ENCODE measurements around the gene RABGAP1L.

RABGAP1L gene

DNA sequence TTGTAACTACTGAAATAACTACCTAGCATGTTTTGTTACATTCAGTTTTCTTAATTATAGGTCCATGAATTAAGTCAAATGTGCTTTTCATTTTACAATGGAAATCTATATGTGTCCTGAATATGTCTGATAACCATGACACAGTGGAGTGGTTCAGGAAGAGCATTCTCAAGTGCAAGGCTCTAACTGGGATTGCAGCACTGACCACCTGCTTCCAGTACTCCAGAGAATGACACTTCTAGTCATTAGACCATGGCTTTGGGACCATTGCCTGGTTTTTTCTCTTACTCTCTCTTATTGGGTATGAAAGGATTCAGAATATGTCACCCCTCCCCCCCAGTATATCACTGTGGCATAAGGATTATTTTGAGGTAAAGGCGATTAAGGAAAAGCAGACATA is 635.5 kb downstream of the RABGAP1L start:
- no peak overlapping the region for H3K4me3 ChIP-seq (IDR thresholded peaks at IDR 0.05; ENCODE audit: insufficient read depth, low read depth, low read length)
- H2AFZ ChIP-seq (ENCODE audit: low read depth): no peak overlapping the region
- H3K79me2 ChIP-seq (ENCODE audit: insufficient read depth, low read depth): no peaks in the 10 kb centered on the region
- no peaks in the 10 kb centered on the region for H3K36me3 ChIP-seq (ENCODE audit: insufficient read depth)
- peaks cover 39% of the 10 kb centered on the region for H3K4me1 ChIP-seq (ENCODE audit: low read depth, poor library complexity, severe bottlenecking)
- H3K27ac ChIP-seq: no peak overlapping the region
- H3K4me2 ChIP-seq: no peak overlapping the region
- no peaks in the 10 kb centered on the region for H4K20me1 ChIP-seq (ENCODE audit: insufficient read depth)
- no peaks in the 10 kb centered on the region for H3K27me3 ChIP-seq (ENCODE audit: insufficient read depth, low read depth)
- no peak overlapping the region for H3K9ac ChIP-seq
- TF ChIP-seq, protein P1, sequence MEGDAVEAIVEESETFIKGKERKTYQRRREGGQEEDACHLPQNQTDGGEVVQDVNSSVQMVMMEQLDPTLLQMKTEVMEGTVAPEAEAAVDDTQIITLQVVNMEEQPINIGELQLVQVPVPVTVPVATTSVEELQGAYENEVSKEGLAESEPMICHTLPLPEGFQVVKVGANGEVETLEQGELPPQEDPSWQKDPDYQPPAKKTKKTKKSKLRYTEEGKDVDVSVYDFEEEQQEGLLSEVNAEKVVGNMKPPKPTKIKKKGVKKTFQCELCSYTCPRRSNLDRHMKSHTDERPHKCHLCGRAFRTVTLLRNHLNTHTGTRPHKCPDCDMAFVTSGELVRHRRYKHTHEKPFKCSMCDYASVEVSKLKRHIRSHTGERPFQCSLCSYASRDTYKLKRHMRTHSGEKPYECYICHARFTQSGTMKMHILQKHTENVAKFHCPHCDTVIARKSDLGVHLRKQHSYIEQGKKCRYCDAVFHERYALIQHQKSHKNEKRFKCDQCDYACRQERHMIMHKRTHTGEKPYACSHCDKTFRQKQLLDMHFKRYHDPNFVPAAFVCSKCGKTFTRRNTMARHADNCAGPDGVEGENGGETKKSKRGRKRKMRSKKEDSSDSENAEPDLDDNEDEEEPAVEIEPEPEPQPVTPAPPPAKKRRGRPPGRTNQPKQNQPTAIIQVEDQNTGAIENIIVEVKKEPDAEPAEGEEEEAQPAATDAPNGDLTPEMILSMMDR (conservative IDR thresholded peaks at IDR 0.05; ENCODE audit: low read depth, low read length): no peak

DNA sequence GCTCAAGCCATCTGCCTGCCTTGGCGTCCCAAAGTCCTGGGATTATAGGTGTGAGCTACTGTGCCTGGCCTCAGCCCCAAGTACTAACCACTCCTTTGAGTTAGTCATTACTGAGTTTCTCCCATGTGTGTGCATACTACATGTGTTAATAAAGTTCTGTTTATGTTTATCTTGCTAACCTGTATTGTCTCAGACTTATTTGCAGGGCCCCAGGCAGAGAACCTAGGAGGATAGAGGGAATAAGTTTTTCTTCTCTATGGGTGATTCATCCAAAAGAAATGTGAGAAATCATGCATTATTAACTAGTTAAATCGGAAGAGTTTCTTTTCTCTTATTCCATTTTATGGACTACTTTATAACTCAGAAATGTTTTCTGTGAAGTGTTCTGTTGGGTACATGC is 636.5 kb downstream of the RABGAP1L start:
- Histone ChIP-seq H2AFZ (ENCODE audit: low read depth) (no peak overlapping the region), H3K36me3 (ENCODE audit: insufficient read depth) (no peaks in the 10 kb centered on the region), H3K9ac (no peak overlapping the region), H3K27me3 (ENCODE audit: insufficient read depth, low read depth) (no peaks in the 10 kb centered on the region), H3K4me3 (IDR thresholded peaks at IDR 0.05; ENCODE audit: insufficient read depth, low read depth, low read length) (no peak overlapping the region), H3K4me1 (ENCODE audit: low read depth, poor library complexity, severe bottlenecking) (peaks cover 36% of the 10 kb centered on the region), H3K79me2 (ENCODE audit: insufficient read depth, low read depth) (peaks cover 3% of the 10 kb centered on the region), H4K20me1 (ENCODE audit: insufficient read depth) (no peaks in the 10 kb centered on the region), H3K27ac (no peak overlapping the region), H3K4me2 (no peak overlapping the region)
- TF ChIP-seq, protein P1 (conservative IDR thresholded peaks at IDR 0.05; ENCODE audit: low read depth, low read length): no peak

DNA sequence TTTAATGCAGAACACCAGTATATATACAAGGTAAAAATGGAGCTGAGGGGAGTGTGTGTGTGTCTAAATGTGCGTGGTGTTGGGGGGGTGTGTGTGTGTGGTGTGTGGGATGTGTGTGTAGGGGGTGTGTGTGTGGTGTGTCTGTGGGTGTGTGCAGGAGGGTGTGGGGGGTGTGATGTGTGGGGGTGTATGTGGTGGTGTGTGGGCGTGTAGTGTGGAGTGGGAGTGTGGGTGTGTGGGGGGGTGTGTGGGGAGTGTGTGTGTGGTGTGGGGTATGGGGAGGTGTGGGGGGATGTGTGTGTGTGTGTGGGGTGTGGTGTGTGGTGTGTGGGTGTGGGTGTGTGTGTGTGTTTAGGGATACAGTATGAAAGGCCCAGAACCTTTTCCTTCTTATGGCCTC is 638.1 kb downstream of the RABGAP1L start:
- Histone ChIP-seq H3K4me1 (ENCODE audit: low read depth, poor library complexity, severe bottlenecking) (peaks cover 36% of the 10 kb centered on the region), H4K20me1 (ENCODE audit: insufficient read depth) (no peaks in the 10 kb centered on the region), H3K27ac (no peak overlapping the region), H3K4me3 (IDR thresholded peaks at IDR 0.05; ENCODE audit: insufficient read depth, low read depth, low read length) (no peak overlapping the region), H3K79me2 (ENCODE audit: insufficient read depth, low read depth) (peaks cover 19% of the 10 kb centered on the region), H3K36me3 (ENCODE audit: insufficient read depth) (no peaks in the 10 kb centered on the region), H3K4me2 (no peak overlapping the region), H3K27me3 (ENCODE audit: insufficient read depth, low read depth) (no peaks in the 10 kb centered on the region), H2AFZ (ENCODE audit: low read depth) (no peak overlapping the region), H3K9ac (no peak overlapping the region)
- TF ChIP-seq, protein P1 (conservative IDR thresholded peaks at IDR 0.05; ENCODE audit: low read depth, low read length): no peak

DNA sequence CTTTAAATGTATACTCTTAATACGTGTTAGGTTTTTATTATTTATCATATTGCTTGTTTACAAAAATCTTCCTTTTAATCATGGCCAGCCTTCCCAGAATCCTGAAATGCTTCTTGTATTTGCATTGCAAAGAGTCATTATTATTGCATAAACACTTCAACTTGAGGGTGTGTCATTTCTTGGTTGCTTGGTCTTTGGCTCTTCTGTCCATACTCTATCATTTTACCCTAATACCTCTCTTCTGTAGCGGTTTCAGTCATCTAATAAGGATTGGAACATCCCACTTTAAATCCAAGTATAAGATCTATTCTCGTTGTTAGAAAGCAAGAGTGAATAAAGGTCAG is 639.8 kb downstream of the RABGAP1L start:
- H3K4me2 ChIP-seq: peak overlapping the region; percentile 92
- TF ChIP-seq, protein P1 (conservative IDR thresholded peaks at IDR 0.05; ENCODE audit: low read depth, low read length): no peak
- H3K4me3 ChIP-seq (IDR thresholded peaks at IDR 0.05; ENCODE audit: insufficient read depth, low read depth, low read length): no peak overlapping the region
- H3K27me3 ChIP-seq (ENCODE audit: insufficient read depth, low read depth): no peaks in the 10 kb centered on the region
- H3K9ac ChIP-seq: peak overlapping the region; percentile 86; the same call in 1 of the 2 replicates
- no peaks in the 10 kb centered on the region for H4K20me1 ChIP-seq (ENCODE audit: insufficient read depth)
- peak overlapping the region; percentile 85 for H3K27ac ChIP-seq
- H3K36me3 ChIP-seq (ENCODE audit: insufficient read depth): no peaks in the 10 kb centered on the region
- H3K4me1 ChIP-seq (ENCODE audit: low read depth, poor library complexity, severe bottlenecking): peaks cover 49% of the 10 kb centered on the region
- peak overlapping the region; percentile 74 for H2AFZ ChIP-seq (ENCODE audit: low read depth)
- H3K79me2 ChIP-seq (ENCODE audit: insufficient read depth, low read depth): peaks cover 21% of the 10 kb centered on the region
